Measurements from ENCODE around the gene CLSTN2. TPM values are rescaled to one million over a fixed set of nuclear protein-coding genes. Genes with fewer than 3 reads are reported as not detected.

The CLSTN2 gene
- total RNA-seq, 1 experiment from 2014 or later: 0.02 TPM

DNA sequence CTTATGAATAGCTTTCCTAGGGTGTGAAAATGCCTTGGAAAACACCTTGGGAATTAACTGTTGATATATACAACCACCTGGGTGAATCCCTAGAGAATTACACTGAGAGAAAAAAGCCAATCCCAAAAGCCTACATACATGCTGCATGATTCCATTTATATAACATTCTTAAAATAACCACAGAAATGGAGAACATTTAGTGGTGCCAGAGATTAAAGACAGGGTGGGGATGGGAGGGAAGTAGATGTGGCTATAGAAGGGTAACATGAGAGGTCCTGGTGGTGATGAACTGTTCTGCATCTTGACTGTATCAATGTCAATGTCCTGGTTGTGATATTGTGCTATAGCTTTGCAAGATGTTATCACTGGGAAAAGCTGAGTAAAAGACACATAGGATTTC is 291.0 kb downstream of the CLSTN2 start:
- Histone ChIP-seq H3K4me3 (replicated peaks in 1 of 2; ENCODE audit: low read depth in 1 of 2, low read length in 2 of 2) (no peak overlapping the region), H3K36me3 (ENCODE audit: control insufficient read depth in 1 of 2, insufficient read depth in 2 of 2, low read length in 2 of 2) (no peaks in the 10 kb centered on the region), H3K4me1 (ENCODE audit: control insufficient read depth in 1 of 2, insufficient read depth in 2 of 2, low read length in 2 of 2) (no peaks in the 10 kb centered on the region), H3K9ac (ENCODE audit: low read length) (no peak overlapping the region), H3K79me2 (ENCODE audit: insufficient read depth, low read length) (no peaks in the 10 kb centered on the region), H3K27ac (ENCODE audit: low read depth, low read length) (no peak overlapping the region), H4K20me1 (ENCODE audit: insufficient read depth) (no peaks in the 10 kb centered on the region), H3K9me2 (ENCODE audit: insufficient read depth) (no peaks in the 10 kb centered on the region), H3K9me3 (ENCODE audit: control insufficient read depth in 1 of 2, insufficient read depth in 1 of 2, low read depth in 1 of 2, low read length in 2 of 2) (no peaks in the 10 kb centered on the region), H3K4me2 (ENCODE audit: low read length) (no peak overlapping the region), H2AFZ (ENCODE audit: low read depth, low read length, poor library complexity, severe bottlenecking) (no peak overlapping the region), H3K27me3 (ENCODE audit: insufficient read depth, low read length) (peaks cover 5% of the 10 kb centered on the region; the same call in 1 of the 2 replicates)
- no TSS peak for BruUV-seq (replicated peaks)
- ChIA-PET POLR2A (no interaction called here), CTCF (no interaction called here), RAD21 (ENCODE audit: low non-redundant PET in 1 of 2, low total read pairs in 2 of 2, uncharacterized antibody in 2 of 2, unreplicated experiment in 2 of 2) (no interaction called here)
- DNase-seq (ENCODE audit: low read depth, low spot score) (no peak), ATAC-seq (no peak)
- TF ChIP-seq, protein P1, sequence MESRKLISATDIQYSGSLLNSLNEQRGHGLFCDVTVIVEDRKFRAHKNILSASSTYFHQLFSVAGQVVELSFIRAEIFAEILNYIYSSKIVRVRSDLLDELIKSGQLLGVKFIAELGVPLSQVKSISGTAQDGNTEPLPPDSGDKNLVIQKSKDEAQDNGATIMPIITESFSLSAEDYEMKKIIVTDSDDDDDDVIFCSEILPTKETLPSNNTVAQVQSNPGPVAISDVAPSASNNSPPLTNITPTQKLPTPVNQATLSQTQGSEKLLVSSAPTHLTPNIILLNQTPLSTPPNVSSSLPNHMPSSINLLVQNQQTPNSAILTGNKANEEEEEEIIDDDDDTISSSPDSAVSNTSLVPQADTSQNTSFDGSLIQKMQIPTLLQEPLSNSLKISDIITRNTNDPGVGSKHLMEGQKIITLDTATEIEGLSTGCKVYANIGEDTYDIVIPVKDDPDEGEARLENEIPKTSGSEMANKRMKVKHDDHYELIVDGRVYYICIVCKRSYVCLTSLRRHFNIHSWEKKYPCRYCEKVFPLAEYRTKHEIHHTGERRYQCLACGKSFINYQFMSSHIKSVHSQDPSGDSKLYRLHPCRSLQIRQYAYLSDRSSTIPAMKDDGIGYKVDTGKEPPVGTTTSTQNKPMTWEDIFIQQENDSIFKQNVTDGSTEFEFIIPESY (IDR thresholded peaks at IDR 0.05; ENCODE audit: extremely low read depth, insufficient replicate concordance, low read length): no peak
- intact Hi-C loops (cut with micrococcal nuclease): no loop called here

DNA sequence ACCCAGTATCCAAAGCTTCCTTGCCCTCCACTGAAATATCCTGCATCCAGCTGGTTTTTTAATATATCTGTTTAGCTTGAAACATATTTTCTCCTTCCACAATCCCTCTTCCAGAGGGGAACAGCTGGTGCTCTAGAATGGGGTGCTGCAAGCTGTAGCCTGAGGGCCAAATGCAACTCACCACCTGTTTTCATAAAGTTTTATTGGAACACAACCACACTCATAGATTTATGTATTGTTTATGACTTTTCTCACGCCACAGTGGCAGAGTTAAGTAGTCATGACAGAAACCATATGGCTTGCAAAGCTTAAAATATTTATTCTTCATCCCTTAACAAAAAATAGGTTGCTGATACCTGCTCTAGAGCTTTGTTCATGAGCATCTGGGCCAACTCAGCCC is 298.7 kb downstream of the CLSTN2 start:
- BruUV-seq (replicated peaks): no TSS peak
- no peak for ATAC-seq
- TF ChIP-seq TCF7L2 (IDR thresholded peaks at IDR 0.05; ENCODE audit: borderline replicate concordance, extremely low read depth, insufficient read depth, insufficient read length): no peak
- TF ChIP-seq ZNF274 (IDR thresholded peaks at IDR 0.05; ENCODE audit: low read depth, low read length): no peak
- TF ChIP-seq, protein P2, sequence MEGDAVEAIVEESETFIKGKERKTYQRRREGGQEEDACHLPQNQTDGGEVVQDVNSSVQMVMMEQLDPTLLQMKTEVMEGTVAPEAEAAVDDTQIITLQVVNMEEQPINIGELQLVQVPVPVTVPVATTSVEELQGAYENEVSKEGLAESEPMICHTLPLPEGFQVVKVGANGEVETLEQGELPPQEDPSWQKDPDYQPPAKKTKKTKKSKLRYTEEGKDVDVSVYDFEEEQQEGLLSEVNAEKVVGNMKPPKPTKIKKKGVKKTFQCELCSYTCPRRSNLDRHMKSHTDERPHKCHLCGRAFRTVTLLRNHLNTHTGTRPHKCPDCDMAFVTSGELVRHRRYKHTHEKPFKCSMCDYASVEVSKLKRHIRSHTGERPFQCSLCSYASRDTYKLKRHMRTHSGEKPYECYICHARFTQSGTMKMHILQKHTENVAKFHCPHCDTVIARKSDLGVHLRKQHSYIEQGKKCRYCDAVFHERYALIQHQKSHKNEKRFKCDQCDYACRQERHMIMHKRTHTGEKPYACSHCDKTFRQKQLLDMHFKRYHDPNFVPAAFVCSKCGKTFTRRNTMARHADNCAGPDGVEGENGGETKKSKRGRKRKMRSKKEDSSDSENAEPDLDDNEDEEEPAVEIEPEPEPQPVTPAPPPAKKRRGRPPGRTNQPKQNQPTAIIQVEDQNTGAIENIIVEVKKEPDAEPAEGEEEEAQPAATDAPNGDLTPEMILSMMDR (IDR thresholded peaks at IDR 0.05 in 2 of 3, conservative IDR thresholded peaks at IDR 0.05 in 1 of 3; ENCODE audit: borderline replicate concordance in 1 of 3, insufficient read depth in 1 of 3, low read depth in 2 of 3, low read length in 2 of 3): no peak
- no peak for TF ChIP-seq RAD21 (IDR thresholded peaks at IDR 0.05; ENCODE audit: low read depth)
- no peak for TF ChIP-seq CBX3 (IDR thresholded peaks at IDR 0.05; ENCODE audit: low read depth)
- no peak for TF ChIP-seq ELF1 (IDR thresholded peaks at IDR 0.05; ENCODE audit: borderline replicate concordance, low read depth)
- TF ChIP-seq SRF (IDR thresholded peaks at IDR 0.05; ENCODE audit: low read depth): no peak
- no peak for TF ChIP-seq JUND (IDR thresholded peaks at IDR 0.05)
- TF ChIP-seq SP1 (IDR thresholded peaks at IDR 0.05; ENCODE audit: low read depth): no peak
- TF ChIP-seq EZH2 (IDR thresholded peaks at IDR 0.05): no peak
- TF ChIP-seq YY1 (IDR thresholded peaks at IDR 0.05; ENCODE audit: extremely low read depth, insufficient replicate concordance, low read depth, low read length): no peak
- no peak for TF ChIP-seq POLR2A (IDR thresholded peaks at IDR 0.05; ENCODE audit: borderline replicate concordance, extremely low read depth, insufficient read depth, insufficient read length)
- intact Hi-C loops (cut with micrococcal nuclease): no loop called here
- Histone ChIP-seq H3K79me2 (ENCODE audit: insufficient read depth, low read length) (no peaks in the 10 kb centered on the region), H3K4me2 (ENCODE audit: low read length) (no peak overlapping the region), H3K4me3 (replicated peaks in 1 of 2; ENCODE audit: low read depth in 1 of 2, low read length in 2 of 2) (no peak overlapping the region), H3K9me2 (ENCODE audit: insufficient read depth) (no peaks in the 10 kb centered on the region), H3K36me3 (ENCODE audit: control insufficient read depth in 1 of 2, insufficient read depth in 2 of 2, low read length in 2 of 2) (no peaks in the 10 kb centered on the region), H4K20me1 (ENCODE audit: insufficient read depth) (no peaks in the 10 kb centered on the region), H3K27me3 (ENCODE audit: insufficient read depth, low read length) (peaks cover 19% of the 10 kb centered on the region), H3K9ac (ENCODE audit: low read length) (no peak overlapping the region), H3K9me3 (ENCODE audit: control insufficient read depth in 1 of 2, insufficient read depth in 1 of 2, low read depth in 1 of 2, low read length in 2 of 2) (no peaks in the 10 kb centered on the region), H3K27ac (ENCODE audit: low read depth, low read length) (no peak overlapping the region), H2AFZ (ENCODE audit: low read depth, low read length, poor library complexity, severe bottlenecking) (no peak overlapping the region), H3K4me1 (ENCODE audit: control insufficient read depth in 1 of 2, insufficient read depth in 2 of 2, low read length in 2 of 2) (no peaks in the 10 kb centered on the region)
- DNase-seq (ENCODE audit: low read depth, low spot score): no peak
- RAD21 ChIA-PET (ENCODE audit: low non-redundant PET in 1 of 2, low total read pairs in 2 of 2, uncharacterized antibody in 2 of 2, unreplicated experiment in 2 of 2): no interaction called here
- CTCF ChIA-PET: no interaction called here
- POLR2A ChIA-PET: no interaction called here

Data from HCT116 (cell line).